ENCODE measurements around the gene CCDC192. TPM values are rescaled to one million over a fixed set of nuclear protein-coding genes. Genes with fewer than 3 reads are reported as not detected.

Gene CCDC192
- total RNA-seq, 1 donor from 2014 or later, result 0.26 TPM

DNA sequence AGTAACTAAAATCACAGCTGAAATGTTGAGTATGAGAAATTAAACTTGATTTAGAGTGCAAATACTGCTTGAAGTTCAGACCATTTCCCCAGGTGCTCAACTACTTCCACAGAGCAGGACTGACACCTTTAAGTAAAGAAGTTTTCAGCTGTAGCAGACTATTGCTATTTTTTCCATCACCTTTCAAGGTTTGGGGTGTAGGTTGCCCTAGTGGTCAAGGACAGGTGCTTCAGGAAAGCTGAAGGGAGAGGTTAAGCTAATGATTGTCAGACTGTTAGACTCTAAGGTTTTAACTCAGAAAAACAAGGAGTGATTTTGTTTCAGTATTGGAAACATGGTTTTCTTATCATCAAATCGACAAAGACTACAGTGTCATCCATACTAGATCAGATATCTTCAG is 162.1 kb downstream of the CCDC192 start:
- no peaks in the 10 kb centered on the region for H3K4me1 Mint-ChIP-seq (ENCODE audit: unreplicated experiment)
- H3K4me3 Mint-ChIP-seq (ENCODE audit: unreplicated experiment), result no peak overlapping the region
- H3K27me3 Mint-ChIP-seq (ENCODE audit: unreplicated experiment), result no peaks in the 10 kb centered on the region
- no peaks in the 10 kb centered on the region for H3K36me3 Mint-ChIP-seq (ENCODE audit: low read depth, unreplicated experiment)
- TF ChIP-seq CTCF (IDR thresholded peaks at IDR 0.05; ENCODE audit: unreplicated experiment), result no peak
- H3K27ac Mint-ChIP-seq (ENCODE audit: unreplicated experiment), result no peak overlapping the region
- no peaks in the 10 kb centered on the region for H3K9me3 Mint-ChIP-seq (ENCODE audit: unreplicated experiment)
- DNase-seq (ENCODE audit: low spot score), result no peak

- Mint-ChIP-seq H3K9me3 (ENCODE audit: unreplicated experiment) (no peaks in the 10 kb centered on the region), H3K27ac (ENCODE audit: unreplicated experiment) (no peak overlapping the region), H3K27me3 (ENCODE audit: unreplicated experiment) (no peaks in the 10 kb centered on the region), H3K36me3 (ENCODE audit: low read depth, unreplicated experiment) (no peaks in the 10 kb centered on the region), H3K4me1 (ENCODE audit: unreplicated experiment) (peaks cover 13% of the 10 kb centered on the region), H3K4me3 (ENCODE audit: unreplicated experiment) (no peak overlapping the region)
- no peak for DNase-seq (ENCODE audit: low spot score)
- no peak for TF ChIP-seq CTCF (IDR thresholded peaks at IDR 0.05; ENCODE audit: unreplicated experiment)
These were observed 164.0 kb downstream of the CCDC192 start for GRCh38 chr5:127867022-127867783.

GRCh38 chr5:127870914-127871313 is 167.7 kb downstream of the CCDC192 start:
- Mint-ChIP-seq H3K36me3 (ENCODE audit: low read depth, unreplicated experiment) (no peaks in the 10 kb centered on the region), H3K27me3 (ENCODE audit: unreplicated experiment) (peaks cover 2% of the 10 kb centered on the region), H3K9me3 (ENCODE audit: unreplicated experiment) (no peaks in the 10 kb centered on the region), H3K27ac (ENCODE audit: unreplicated experiment) (no peak overlapping the region), H3K4me3 (ENCODE audit: unreplicated experiment) (no peak overlapping the region), H3K4me1 (ENCODE audit: unreplicated experiment) (peaks cover 21% of the 10 kb centered on the region)
- no peak for TF ChIP-seq CTCF (IDR thresholded peaks at IDR 0.05; ENCODE audit: unreplicated experiment)
- no peak for DNase-seq (ENCODE audit: low spot score)

DNA sequence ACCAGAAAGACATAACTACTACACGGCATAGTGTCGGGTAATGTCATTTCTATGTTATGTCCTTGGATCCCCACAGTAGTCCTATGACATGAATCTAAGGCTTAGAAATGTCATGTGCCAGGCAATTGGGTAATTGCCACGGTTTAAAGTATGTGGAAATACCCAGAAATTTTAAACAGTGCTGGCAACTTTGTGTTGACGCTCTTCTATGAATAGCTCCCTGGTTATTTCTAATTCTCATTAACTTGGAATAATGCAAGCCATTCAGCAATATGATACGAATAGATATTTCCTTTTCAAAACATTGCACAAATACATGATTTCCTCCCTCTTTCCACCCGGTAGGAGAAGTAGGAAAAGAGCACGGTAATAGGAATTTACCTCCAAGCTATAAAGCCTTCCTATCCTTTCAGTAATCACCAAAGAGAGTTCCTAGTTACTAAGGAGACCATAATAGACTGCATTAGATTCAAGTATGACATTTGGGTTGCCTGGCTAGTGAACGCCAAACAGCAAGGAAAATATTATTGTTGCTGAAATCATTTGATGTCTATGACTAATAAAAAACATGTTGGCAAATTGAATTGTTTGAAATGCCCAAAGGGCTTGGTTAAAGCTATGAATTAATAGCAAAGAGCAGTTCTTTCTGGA is 168.4 kb downstream of the CCDC192 start:
- Mint-ChIP-seq H3K27me3 (ENCODE audit: unreplicated experiment) (peaks cover 2% of the 10 kb centered on the region), H3K4me1 (ENCODE audit: unreplicated experiment) (peaks cover 21% of the 10 kb centered on the region), H3K27ac (ENCODE audit: unreplicated experiment) (peak overlapping the region; percentile 81), H3K36me3 (ENCODE audit: low read depth, unreplicated experiment) (no peaks in the 10 kb centered on the region), H3K9me3 (ENCODE audit: unreplicated experiment) (no peaks in the 10 kb centered on the region), H3K4me3 (ENCODE audit: unreplicated experiment) (no peak overlapping the region)
- TF ChIP-seq CTCF (IDR thresholded peaks at IDR 0.05; ENCODE audit: unreplicated experiment), result no peak
- no peak for DNase-seq (ENCODE audit: low spot score)

- TF ChIP-seq CTCF (IDR thresholded peaks at IDR 0.05; ENCODE audit: unreplicated experiment), result no peak
- H3K27me3 Mint-ChIP-seq (ENCODE audit: unreplicated experiment), result peaks cover 2% of the 10 kb centered on the region
- peaks cover 21% of the 10 kb centered on the region for H3K4me1 Mint-ChIP-seq (ENCODE audit: unreplicated experiment)
- H3K9me3 Mint-ChIP-seq (ENCODE audit: unreplicated experiment), result no peaks in the 10 kb centered on the region
- no peak overlapping the region for H3K4me3 Mint-ChIP-seq (ENCODE audit: unreplicated experiment)
- DNase-seq (ENCODE audit: low spot score), result peak; percentile 26
- H3K27ac Mint-ChIP-seq (ENCODE audit: unreplicated experiment), result peak overlapping the region; percentile 81
- H3K36me3 Mint-ChIP-seq (ENCODE audit: low read depth, unreplicated experiment), result no peaks in the 10 kb centered on the region
These were observed 169.3 kb downstream of the CCDC192 start for GRCh38 chr5:127872494-127872893.
